ENCODE results near the gene MANF. TPM values are rescaled to one million over a fixed set of nuclear protein-coding genes. Genes with fewer than 3 reads are reported as not detected.
A peak's percentile ranks its signal among the peaks of the same experiment; 100 is the strongest.

The MANF gene
- total and polyA plus RNA-seq, 10 donors: 31.8 to 85.8 (median 47.7) TPM

- H3K4me3 ChIP-seq: no peak overlapping the region
- H3K27me3 ChIP-seq (replicated peaks in 1 of 7): no peaks in the 10 kb centered on the region
- peaks cover 0 to 83% (median 68%) of the 10 kb centered on the region in 6 donors for H3K36me3 ChIP-seq
- DNase-seq: no peak
- H3K27ac ChIP-seq: no peak overlapping the region
- intact Hi-C loops (cut with DNase I; ENCODE audit: low total_unique reads): no loop called here
- TF ChIP-seq POLR2AphosphoS5 (IDR thresholded peaks at IDR 0.05) (peak in 1 of 3 donors; percentile 27), POLR2A (IDR thresholded peaks at IDR 0.05) (no peak), CTCF (IDR thresholded peaks at IDR 0.05 in 8 of 11, conservative IDR thresholded peaks at IDR 0.05 in 3 of 11) (no peak)
- H3K4me1 ChIP-seq: peaks cover 23 to 74% (median 65%) of the 10 kb centered on the region in 6 donors
- no peaks in the 10 kb centered on the region for H3K9me3 ChIP-seq
- WGBS, 5 donors: 75 to 94% (median 87%) methylated on average over 3 to 5 of the region's 5 CpGs
These were observed 9.4 kb downstream of the MANF start for GRCh38 chr3:51394541-51394940.

- Histone ChIP-seq H3K36me3 (peaks cover 0 to 85% (median 71%) of the 10 kb centered on the region in 6 donors), H3K4me3 (no peak overlapping the region), H3K9me3 (no peaks in the 10 kb centered on the region), H3K27ac (peak overlapping the region in 1 of 8 donors; percentile 13), H3K27me3 (replicated peaks in 1 of 7) (no peaks in the 10 kb centered on the region), H3K4me1 (peaks cover 13 to 63% (median 54%) of the 10 kb centered on the region in 6 donors)
- TF ChIP-seq POLR2AphosphoS5 (IDR thresholded peaks at IDR 0.05) (peak in 1 of 3 donors; percentile 40), POLR2A (IDR thresholded peaks at IDR 0.05) (no peak)
- intact Hi-C loops (cut with DNase I; ENCODE audit: low total_unique reads): no loop called here
- no peak for DNase-seq
- WGBS, 5 donors: 79 to 85% (median 82%) methylated on average over 12 of the region's 12 CpGs
These were observed 10.6 kb downstream of the MANF start for GRCh38 chr3:51395493-51396213.

GRCh38 chr3:51396401-51396800 is 11.3 kb downstream of the MANF start:
- H3K4me1 ChIP-seq: peaks cover 11 to 60% (median 50%) of the 10 kb centered on the region in 6 donors
- H3K27ac ChIP-seq: peak overlapping the region in 1 of 8 donors; percentile 13
- H3K36me3 ChIP-seq: peaks cover 0 to 93% (median 73%) of the 10 kb centered on the region in 6 donors
- 67 to 100% (median 86%) methylated on average over 1 of the region's 1 CpG for WGBS, 5 donors
- DNase-seq: no peak
- no peak overlapping the region for H3K4me3 ChIP-seq
- no peaks in the 10 kb centered on the region for H3K9me3 ChIP-seq
- intact Hi-C loops (cut with DNase I; ENCODE audit: low total_unique reads): no loop called here
- TF ChIP-seq CTCF (IDR thresholded peaks at IDR 0.05 in 8 of 11, conservative IDR thresholded peaks at IDR 0.05 in 3 of 11) (no peak), POLR2A (IDR thresholded peaks at IDR 0.05) (no peak), POLR2AphosphoS5 (IDR thresholded peaks at IDR 0.05) (no peak)
- no peaks in the 10 kb centered on the region for H3K27me3 ChIP-seq (replicated peaks in 1 of 7)

- Histone ChIP-seq H3K27me3 (replicated peaks in 1 of 7) (no peaks in the 10 kb centered on the region), H3K27ac (no peak overlapping the region), H3K4me1 (peaks cover 5 to 56% (median 42%) of the 10 kb centered on the region in 6 donors), H3K4me3 (no peak overlapping the region), H3K9me3 (no peaks in the 10 kb centered on the region), H3K36me3 (peaks cover 0 to 100% (median 79%) of the 10 kb centered on the region in 6 donors)
- intact Hi-C loops (cut with DNase I; ENCODE audit: low total_unique reads): no loop called here
- DNase-seq: no peak
- 72 to 89% (median 85%) methylated on average over 5 of the region's 5 CpGs for WGBS, 5 donors
- TF ChIP-seq POLR2A (IDR thresholded peaks at IDR 0.05) (no peak), POLR2AphosphoS5 (IDR thresholded peaks at IDR 0.05) (peak in 1 of 3 donors; percentile 17), CTCF (IDR thresholded peaks at IDR 0.05 in 8 of 11, conservative IDR thresholded peaks at IDR 0.05 in 3 of 11) (no peak)
These were observed 12.3 kb downstream of the MANF start for GRCh38 chr3:51397392-51397791.
